WTC11 (cell line): ENCODE measurements around the gene ATP9B.

Experiments
- CTCF ChIP-seq: fragments of 200-600 bp; IDR thresholded peaks from 2 replicates; pipeline ENCODE4 v1.8.0; 2022; ENCODE audit warnings: antibody characterized with exemption
- E2F4 ChIP-seq: sonication (generic); formaldehyde crosslinking; IDR thresholded peaks from 2 replicates; pipeline ENCODE4 v1.8.1; 2022; ENCODE audit warnings: low read depth, mild to moderate bottlenecking, moderate library complexity, missing genetic modification reagents, borderline replicate concordance
- ESRRA ChIP-seq: sonication (generic); formaldehyde crosslinking; IDR thresholded peaks from 2 replicates; pipeline ENCODE4 v1.8.1; 2022; ENCODE audit warnings: mild to moderate bottlenecking, missing genetic modification reagents, borderline replicate concordance
- HMGA2 ChIP-seq: fragments of 250-450 bp; sonication (Bioruptor Pico); IDR thresholded peaks from 2 replicates; pipeline ENCODE4 v1.4.0; 2021; ENCODE audit warnings: mild to moderate bottlenecking, moderate library complexity
- JUN ChIP-seq: sonication (generic); formaldehyde crosslinking; IDR thresholded peaks from 2 replicates; pipeline ENCODE4 v1.8.0; 2023; ENCODE audit warnings: mild to moderate bottlenecking, missing genetic modification reagents
- MLX ChIP-seq: sonication (generic); formaldehyde crosslinking; IDR thresholded peaks from 2 replicates; pipeline ENCODE4 v1.8.1; 2023; ENCODE audit warnings: mild to moderate bottlenecking, missing genetic modification reagents, moderate library complexity
- TCF7 ChIP-seq: sonication (generic); formaldehyde crosslinking; IDR thresholded peaks from 2 replicates; pipeline ENCODE4 v1.8.0; 2022; ENCODE audit warnings: mild to moderate bottlenecking, low read depth, missing genetic modification reagents, moderate library complexity
- TP53 ChIP-seq: sonication (generic); formaldehyde crosslinking; IDR thresholded peaks from 2 replicates; pipeline ENCODE4 v1.8.1; 2023; ENCODE audit warnings: mild to moderate bottlenecking, missing genetic modification reagents
- USF2 ChIP-seq: sonication (generic); formaldehyde crosslinking; IDR thresholded peaks from 2 replicates; pipeline ENCODE4 v1.8.1; 2023; ENCODE audit warnings: mild to moderate bottlenecking, missing genetic modification reagents, moderate library complexity
- ZBTB21 ChIP-seq: sonication (generic); formaldehyde crosslinking; IDR thresholded peaks from 2 replicates; pipeline ENCODE4 v1.8.1; 2023; ENCODE audit warnings: mild to moderate bottlenecking, missing genetic modification reagents, borderline replicate concordance

GRCh38 chr18:79218605-79219190, 149.5 kb downstream of the ATP9B start:
- TF ChIP-seq CTCF (no peak), USF2 (no peak), ZBTB21 (no peak), HMGA2 (CRISPR knock-in tag) (no peak), E2F4 (CRISPR knock-in tag) (no peak), TP53 (CRISPR knock-in tag) (no peak), MLX (CRISPR knock-in tag) (no peak), ESRRA (CRISPR knock-in tag) (no peak), JUN (CRISPR knock-in tag) (no peak), TCF7 (CRISPR knock-in tag) (no peak)
